Urinary bladder (tissue), 4 donors: ENCODE data around the gene TXNRD1. TPM values are rescaled to one million over a fixed set of nuclear protein-coding genes. Genes with fewer than 3 reads are reported as not detected.

ENCODE experiments used
- DNase-seq: peaks from one replicate; pipeline ENCODE4 v3.0.0-alpha.2; 2015; ENCODE audit errors: extremely low spot score
- H3K27ac ChIP-seq: one replicate; pipeline ENCODE4 v1.5.1; 2013; ENCODE audit warnings: low read depth, mild to moderate bottlenecking, moderate library complexity
- H3K36me3 ChIP-seq: one replicate; pipeline ENCODE4 v1.6.1; 2013; ENCODE audit warnings: mild to moderate bottlenecking, moderate library complexity; ENCODE audit not compliant: insufficient read depth
- H3K4me1 ChIP-seq: one replicate; pipeline ENCODE4 v1.6.1; 2013; ENCODE audit warnings: mild to moderate bottlenecking, moderate library complexity; ENCODE audit not compliant: insufficient read depth
- H3K4me3 ChIP-seq: one replicate; pipeline ENCODE4 v1.5.1; 2013; ENCODE audit warnings: low read depth, low read length
- WGBS: extraction: QIAGEN DNeasy Blood & Tissue Kit; methylation state at CpG from one replicate; pipeline ENCODE4 v1.1.7; 2013; 5-methylcytosine and 5-hydroxymethylcytosine counted together
- polyA plus RNA-seq: library from polyadenylated mRNA; stranded (reverse); fragments of 200-250 nt; gene quantifications from one replicate; pipeline ENCODE4 v1.2.3, GENCODE V29; 2013
- total RNA-seq: library from RNA; depleted of rRNA; stranded (reverse); fragments of >200 nt; gene quantifications from one replicate; pipeline ENCODE4 v1.2.3, GENCODE V29; 2014
- donor health status: healthy with polysubstance abuse.
- donor health status: healthy.

The TXNRD1 gene
- total and polyA plus RNA-seq, 2 donors: 69.4 to 267 TPM

GRCh38 chr12:104347374-104348075, 131.9 kb downstream of the TXNRD1 start:
- peaks cover 2% of the 10 kb centered on the region for H3K36me3 ChIP-seq
- 82% methylated on average over 5 of the region's 5 CpGs for WGBS
- no peak overlapping the region for H3K4me3 ChIP-seq
- no peaks in the 10 kb centered on the region for H3K4me1 ChIP-seq
- no peak overlapping the region for H3K27ac ChIP-seq
- DNase-seq: no peak

DNA sequence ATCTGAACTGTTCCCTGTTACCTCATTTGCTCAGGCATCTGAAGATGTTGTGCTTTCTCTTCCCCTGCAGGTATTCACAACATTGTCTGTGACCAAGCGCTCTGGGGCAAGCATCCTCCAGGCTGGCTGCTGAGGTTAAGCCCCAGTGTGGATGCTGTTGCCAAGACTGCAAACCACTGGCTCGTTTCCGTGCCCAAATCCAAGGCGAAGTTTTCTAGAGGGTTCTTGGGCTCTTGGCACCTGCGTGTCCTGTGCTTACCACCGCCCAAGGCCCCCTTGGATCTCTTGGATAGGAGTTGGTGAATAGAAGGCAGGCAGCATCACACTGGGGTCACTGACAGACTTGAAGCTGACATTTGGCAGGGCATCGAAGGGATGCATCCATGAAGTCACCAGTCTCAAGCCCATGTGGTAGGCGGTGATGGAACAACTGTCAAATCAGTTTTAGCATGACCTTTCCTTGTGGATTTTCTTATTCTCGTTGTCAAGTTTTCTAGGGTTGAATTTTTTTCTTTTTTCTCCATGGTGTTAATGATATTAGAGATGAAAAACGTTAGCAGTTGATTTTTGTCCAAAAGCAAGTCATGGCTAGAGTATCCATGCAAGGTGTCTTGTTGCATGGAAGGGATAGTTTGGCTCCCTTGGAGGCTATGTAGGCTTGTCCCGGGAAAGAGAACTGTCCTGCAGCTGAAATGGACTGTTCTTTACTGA, 132.9 kb downstream of the TXNRD1 start:
- DNase-seq: no peak
- no peak overlapping the region for H3K4me3 ChIP-seq
- no peaks in the 10 kb centered on the region for H3K4me1 ChIP-seq
- peaks cover 2% of the 10 kb centered on the region for H3K36me3 ChIP-seq
- H3K27ac ChIP-seq: no peak overlapping the region
- 95% methylated on average over 11 of the region's 11 CpGs for WGBS

GRCh38 chr12:104348994-104349494, 133.5 kb downstream of the TXNRD1 start:
- WGBS: 94% methylated on average over 2 of the region's 2 CpGs
- Histone ChIP-seq H3K4me1 (no peaks in the 10 kb centered on the region), H3K36me3 (peaks cover 2% of the 10 kb centered on the region), H3K4me3 (no peak overlapping the region), H3K27ac (no peak overlapping the region)
- no peak for DNase-seq

- peaks cover 2% of the 10 kb centered on the region for H3K36me3 ChIP-seq
- H3K4me1 ChIP-seq: no peaks in the 10 kb centered on the region
Measured at GRCh38 chr12:104350211-104351056, 134.9 kb downstream of the TXNRD1 start.

DNA sequence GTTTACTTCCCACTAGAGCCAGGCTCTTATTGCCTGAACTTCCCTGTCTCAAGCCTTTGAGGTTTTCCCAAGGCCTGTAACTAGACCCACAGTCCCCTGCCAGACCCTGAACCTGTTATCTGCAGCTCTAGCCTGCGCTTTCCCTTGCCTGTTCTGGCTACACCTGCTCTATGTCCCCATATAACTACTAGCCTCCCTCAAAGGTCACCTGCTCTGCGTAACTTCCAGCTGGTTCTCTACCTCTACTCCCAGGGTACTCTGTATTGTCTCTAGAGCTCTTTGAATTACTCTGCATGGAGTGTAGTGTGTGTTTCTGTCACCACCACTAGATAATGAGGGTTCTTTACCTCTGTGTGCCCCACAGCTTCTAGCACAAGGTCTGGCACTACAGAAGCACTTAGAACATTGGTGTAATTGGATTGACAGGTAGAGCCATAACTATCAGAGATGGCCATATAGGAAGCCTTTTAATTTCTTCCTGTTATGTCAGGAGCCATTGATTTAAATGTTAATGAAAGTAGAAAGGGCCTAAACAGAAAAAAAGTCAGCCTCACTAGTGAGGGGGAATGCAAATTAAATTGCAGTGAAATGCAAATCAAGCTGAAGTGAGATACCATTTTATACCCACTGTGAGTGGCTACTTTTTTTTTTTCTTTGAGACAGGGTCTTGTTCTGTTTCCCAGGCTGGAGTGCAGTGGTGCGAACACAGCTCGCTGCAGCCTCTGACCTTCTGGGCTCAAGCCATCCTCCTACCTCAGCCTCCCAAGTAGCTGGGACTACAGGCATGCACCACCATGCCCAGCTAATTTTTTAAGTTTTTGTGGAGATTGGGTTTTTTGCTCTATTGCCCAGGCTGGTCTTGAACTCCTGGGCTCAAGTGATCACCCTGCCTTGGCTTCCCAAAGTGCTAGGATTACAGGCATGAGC, 135.7 kb downstream of the TXNRD1 start:
- WGBS: 98% methylated on average over 4 of the region's 4 CpGs
- peaks cover 2% of the 10 kb centered on the region for H3K36me3 ChIP-seq
- no peak overlapping the region for H3K4me3 ChIP-seq
- H3K27ac ChIP-seq: no peak overlapping the region
- no peaks in the 10 kb centered on the region for H3K4me1 ChIP-seq
- no peak for DNase-seq

More at GRCh38 chr12:104350211-104351056, 134.9 kb downstream of the TXNRD1 start:
- DNase-seq: no peak
- 88% methylated on average over 8 of the region's 8 CpGs for WGBS
- no peak overlapping the region for H3K4me3 ChIP-seq
- H3K27ac ChIP-seq: no peak overlapping the region

- Histone ChIP-seq H3K4me3 (no peak overlapping the region), H3K4me1 (no peaks in the 10 kb centered on the region), H3K36me3 (peaks cover 2% of the 10 kb centered on the region), H3K27ac (no peak overlapping the region)
- DNase-seq: no peak
- 90% methylated on average over 3 of the region's 3 CpGs for WGBS
Measured at GRCh38 chr12:104352106-104352713, 136.6 kb downstream of the TXNRD1 start.

DNA sequence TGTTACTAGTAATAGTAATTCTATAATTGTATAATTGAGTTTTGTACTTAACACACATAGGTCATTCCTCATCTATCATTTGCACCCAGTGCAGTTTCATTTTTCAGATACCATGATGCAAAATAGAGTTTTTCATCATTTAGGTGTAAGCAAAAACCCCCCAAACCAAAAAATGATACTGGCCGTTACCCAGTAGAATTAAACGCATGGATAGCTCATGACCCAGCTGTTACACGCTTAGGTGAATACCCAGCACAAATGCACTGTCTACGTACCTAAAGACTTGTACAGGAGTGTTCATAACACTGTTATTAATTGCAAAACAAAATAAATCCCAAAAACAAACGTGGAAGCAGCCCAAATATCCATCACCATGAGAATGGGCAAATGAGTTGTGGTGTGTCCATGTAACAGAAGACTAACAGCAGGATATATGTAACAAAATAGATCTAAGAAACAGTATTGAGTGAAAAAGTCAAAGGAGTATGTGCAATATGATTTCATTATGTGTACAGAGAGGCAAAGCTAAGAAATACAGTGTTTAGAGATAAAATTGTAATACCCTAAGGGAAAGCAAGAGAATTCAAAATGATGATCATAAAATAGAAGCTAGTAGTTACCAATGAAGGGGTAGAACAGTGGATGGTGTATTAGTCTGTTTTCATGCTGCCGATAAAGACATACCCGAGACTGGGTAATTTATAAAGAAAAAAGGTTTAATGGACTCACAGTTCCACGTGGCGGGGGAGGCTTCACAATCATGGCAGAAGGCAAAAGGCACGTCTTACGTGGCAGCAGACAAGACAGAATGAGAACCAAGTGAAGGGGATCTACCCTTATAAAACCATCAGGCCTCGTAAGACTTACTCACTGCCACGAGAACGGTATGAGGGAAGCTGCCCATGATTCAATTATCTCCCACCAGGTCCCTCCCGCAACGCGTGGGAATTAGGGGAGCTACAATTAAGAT, 137.7 kb downstream of the TXNRD1 start:
- H3K27ac ChIP-seq: no peak overlapping the region
- peaks cover 2% of the 10 kb centered on the region for H3K36me3 ChIP-seq
- H3K4me3 ChIP-seq: no peak overlapping the region
- no peak for DNase-seq
- WGBS: 91% methylated on average over 17 of the region's 17 CpGs
- H3K4me1 ChIP-seq: no peaks in the 10 kb centered on the region

DNA sequence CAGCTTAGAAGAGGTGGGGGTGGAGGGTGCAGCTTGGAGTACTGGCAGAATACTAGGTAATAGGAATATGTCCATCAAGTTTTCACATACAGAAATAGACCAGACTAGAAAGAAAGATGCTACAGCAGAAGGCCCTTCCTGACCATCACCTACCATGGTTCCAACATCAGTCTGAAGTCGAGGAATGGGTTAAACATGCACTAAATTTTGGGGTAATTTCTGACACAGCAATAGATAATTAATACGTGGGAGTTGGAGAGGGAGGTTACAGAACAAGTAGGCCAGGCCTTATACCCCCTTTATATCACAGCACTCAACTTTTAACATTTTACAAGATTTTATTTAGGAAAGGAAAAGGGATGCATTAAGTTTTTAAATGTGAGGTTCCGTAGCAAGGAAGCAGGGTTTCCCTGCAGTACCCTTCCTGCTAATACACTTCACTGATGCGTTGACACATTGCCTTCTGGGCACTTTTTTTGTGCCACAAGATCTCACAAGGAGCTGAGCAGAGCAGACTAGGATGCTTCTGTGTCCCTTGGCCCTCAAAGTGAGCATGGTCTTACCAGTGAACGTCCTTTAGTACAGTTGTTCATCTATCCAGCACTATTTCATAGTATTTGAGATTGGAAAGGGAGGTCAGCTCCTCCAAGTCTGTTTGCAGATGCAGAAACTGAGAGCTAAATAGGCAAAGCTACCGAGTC, 138.7 kb downstream of the TXNRD1 start:
- no peak overlapping the region for H3K4me3 ChIP-seq
- peaks cover 2% of the 10 kb centered on the region for H3K36me3 ChIP-seq
- no peak for DNase-seq
- H3K27ac ChIP-seq: no peak overlapping the region
- no peaks in the 10 kb centered on the region for H3K4me1 ChIP-seq
- WGBS: 83% methylated on average over 6 of the region's 6 CpGs

- no peak for DNase-seq
- H3K4me3 ChIP-seq: no peak overlapping the region
- H3K36me3 ChIP-seq: peaks cover 2% of the 10 kb centered on the region
- no peak overlapping the region for H3K27ac ChIP-seq
- no peaks in the 10 kb centered on the region for H3K4me1 ChIP-seq
- 95% methylated on average over 7 of the region's 7 CpGs for WGBS
Measured at GRCh38 chr12:104354868-104355570, 139.4 kb downstream of the TXNRD1 start.

GRCh38 chr12:104355630-104356029, 140.1 kb downstream of the TXNRD1 start:
- WGBS: 93% methylated on average over 3 of the region's 3 CpGs
- Histone ChIP-seq H3K4me1 (no peaks in the 10 kb centered on the region), H3K27ac (no peak overlapping the region), H3K4me3 (no peak overlapping the region), H3K36me3 (peaks cover under 1% of the 10 kb centered on the region)
- no peak for DNase-seq
